Fibroblast of lung (primary cell): ENCODE data around the gene PIR.

Experiments used
- EZH2 ChIP-seq: IDR thresholded peaks from 2 replicates; pipeline ENCODE4 v1.5.1; 2012; ENCODE audit warnings: low read length, control low read depth, mild to moderate bottlenecking; ENCODE audit errors: missing control alignments
- TF ChIP-seq, protein P1 (sequence below), 2 donors: IDR thresholded peaks in 1 of 2; conservative IDR thresholded peaks in 1 of 2; 1 replicate in 1 of 2; 2 replicates in 1 of 2; pipeline ENCODE4 v1.5.1; 2011 to 2012; ENCODE audit warnings: low read length in 2 of 2, control low read depth in 1 of 2, inconsistent platforms in 1 of 2, low read depth in 1 of 2, mild to moderate bottlenecking in 1 of 2

DNA sequence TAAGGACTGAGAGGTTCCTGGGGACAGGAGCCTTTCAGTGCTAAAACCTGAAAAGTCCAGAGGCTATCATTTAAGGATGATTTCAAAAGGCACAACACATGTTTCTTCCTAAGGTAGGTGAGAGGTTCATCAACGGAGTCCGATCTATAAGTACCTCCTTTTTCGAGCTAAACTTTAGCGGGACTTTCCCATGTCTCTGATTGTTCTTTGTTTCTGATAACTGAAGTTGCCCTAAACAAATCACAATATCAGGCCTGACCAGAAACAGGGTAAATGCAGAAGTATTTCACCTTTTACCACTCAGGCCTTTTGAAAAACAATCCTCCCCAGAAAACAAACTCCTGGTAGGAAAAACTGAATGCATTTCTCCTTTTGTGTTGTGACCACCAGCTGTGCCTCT lies 17.6 kb downstream of the PIR start:
- TF ChIP-seq, protein P1, sequence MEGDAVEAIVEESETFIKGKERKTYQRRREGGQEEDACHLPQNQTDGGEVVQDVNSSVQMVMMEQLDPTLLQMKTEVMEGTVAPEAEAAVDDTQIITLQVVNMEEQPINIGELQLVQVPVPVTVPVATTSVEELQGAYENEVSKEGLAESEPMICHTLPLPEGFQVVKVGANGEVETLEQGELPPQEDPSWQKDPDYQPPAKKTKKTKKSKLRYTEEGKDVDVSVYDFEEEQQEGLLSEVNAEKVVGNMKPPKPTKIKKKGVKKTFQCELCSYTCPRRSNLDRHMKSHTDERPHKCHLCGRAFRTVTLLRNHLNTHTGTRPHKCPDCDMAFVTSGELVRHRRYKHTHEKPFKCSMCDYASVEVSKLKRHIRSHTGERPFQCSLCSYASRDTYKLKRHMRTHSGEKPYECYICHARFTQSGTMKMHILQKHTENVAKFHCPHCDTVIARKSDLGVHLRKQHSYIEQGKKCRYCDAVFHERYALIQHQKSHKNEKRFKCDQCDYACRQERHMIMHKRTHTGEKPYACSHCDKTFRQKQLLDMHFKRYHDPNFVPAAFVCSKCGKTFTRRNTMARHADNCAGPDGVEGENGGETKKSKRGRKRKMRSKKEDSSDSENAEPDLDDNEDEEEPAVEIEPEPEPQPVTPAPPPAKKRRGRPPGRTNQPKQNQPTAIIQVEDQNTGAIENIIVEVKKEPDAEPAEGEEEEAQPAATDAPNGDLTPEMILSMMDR (conservative IDR thresholded peaks at IDR 0.05 in 1 of 2, IDR thresholded peaks at IDR 0.05 in 1 of 2; ENCODE audit: low read depth in 1 of 2, low read length in 2 of 2), result no peak
- no peak for TF ChIP-seq EZH2
